ENCODE results near the gene ZNF148.

- TF ChIP-seq CTCF (IDR thresholded peaks at IDR 0.05; ENCODE audit: insufficient read depth, low read depth, low read length) (no peak), EZH2 (IDR thresholded peaks at IDR 0.05; ENCODE audit: insufficient read depth, low read length) (no peak)
Observed at GRCh38 chr3:125202197-125202596, 172.9 kb downstream of the ZNF148 start.

Measured in astrocyte (in vitro differentiated cells and primary cell).